ENCODE results near the gene NXPH2.
A peak's percentile ranks its signal among the peaks of the same experiment; 100 is the strongest.

The NXPH2 gene

GRCh38 chr2:138787053-138787666, 7.0 kb upstream of the NXPH2 start:
- no peak overlapping the region for H3K9ac ChIP-seq (ENCODE audit: low read length)
- no peaks in the 10 kb centered on the region for H3K9me3 ChIP-seq (ENCODE audit: insufficient read depth, low read length)
- H3K27me3 ChIP-seq (ENCODE audit: low read length) = no peaks in the 10 kb centered on the region
- H3K4me2 ChIP-seq (ENCODE audit: low read depth, low read length, poor library complexity, severe bottlenecking) = no peak overlapping the region
- TF ChIP-seq CTCF (IDR thresholded peaks at IDR 0.05; ENCODE audit: insufficient read depth, low read length, poor library complexity, severe bottlenecking) (peak; percentile 59), EZH2phosphoT487 (conservative IDR thresholded peaks at IDR 0.05; ENCODE audit: low read length) (no peak)
- H3K4me3 ChIP-seq (ENCODE audit: insufficient read depth, low read length, poor library complexity, severe bottlenecking) = no peak overlapping the region
- H3K36me3 ChIP-seq (ENCODE audit: low read length) = no peaks in the 10 kb centered on the region
- no peaks in the 10 kb centered on the region for H4K20me1 ChIP-seq (ENCODE audit: low read depth, low read length)
- no peaks in the 10 kb centered on the region for H3F3A ChIP-seq (ENCODE audit: insufficient read depth)
- no peaks in the 10 kb centered on the region for H3K9me2 ChIP-seq (replicated peaks; ENCODE audit: insufficient read depth, low read length)
- no peaks in the 10 kb centered on the region for H3K79me2 ChIP-seq (ENCODE audit: insufficient read depth, low read length)
- H3K27ac ChIP-seq (ENCODE audit: low read depth, low read length) = no peak overlapping the region
- no peak overlapping the region for H2AFZ ChIP-seq (ENCODE audit: low read depth, low read length, severe bottlenecking)

- H3K4me3 ChIP-seq (ENCODE audit: insufficient read depth, low read length, poor library complexity, severe bottlenecking) = no peak overlapping the region
- H3K79me2 ChIP-seq (ENCODE audit: insufficient read depth, low read length) = no peaks in the 10 kb centered on the region
- H3K27me3 ChIP-seq (ENCODE audit: low read length) = no peaks in the 10 kb centered on the region
- no peak overlapping the region for H3K27ac ChIP-seq (ENCODE audit: low read depth, low read length)
- H3K9me3 ChIP-seq (ENCODE audit: insufficient read depth, low read length) = no peaks in the 10 kb centered on the region
- no peak overlapping the region for H3K4me2 ChIP-seq (ENCODE audit: low read depth, low read length, poor library complexity, severe bottlenecking)
- H2AFZ ChIP-seq (ENCODE audit: low read depth, low read length, severe bottlenecking) = no peak overlapping the region
- no peaks in the 10 kb centered on the region for H3K36me3 ChIP-seq (ENCODE audit: low read length)
- TF ChIP-seq EZH2phosphoT487 (conservative IDR thresholded peaks at IDR 0.05; ENCODE audit: low read length) (no peak), CTCF (IDR thresholded peaks at IDR 0.05; ENCODE audit: insufficient read depth, low read length, poor library complexity, severe bottlenecking) (no peak)
- no peak overlapping the region for H3K9ac ChIP-seq (ENCODE audit: low read length)
- no peaks in the 10 kb centered on the region for H3F3A ChIP-seq (ENCODE audit: insufficient read depth)
- no peaks in the 10 kb centered on the region for H3K9me2 ChIP-seq (replicated peaks; ENCODE audit: insufficient read depth, low read length)
- no peaks in the 10 kb centered on the region for H4K20me1 ChIP-seq (ENCODE audit: low read depth, low read length)
These were observed 2.2 kb upstream of the NXPH2 start for GRCh38 chr2:138782383-138782782.

- Histone ChIP-seq H3K9me2 (replicated peaks; ENCODE audit: insufficient read depth, low read length) (no peaks in the 10 kb centered on the region), H3F3A (ENCODE audit: insufficient read depth) (no peaks in the 10 kb centered on the region), H3K4me2 (ENCODE audit: low read depth, low read length, poor library complexity, severe bottlenecking) (no peak overlapping the region), H3K4me3 (ENCODE audit: insufficient read depth, low read length, poor library complexity, severe bottlenecking) (no peak overlapping the region), H3K36me3 (ENCODE audit: low read length) (no peaks in the 10 kb centered on the region), H3K9ac (ENCODE audit: low read length) (no peak overlapping the region), H2AFZ (ENCODE audit: low read depth, low read length, severe bottlenecking) (no peak overlapping the region), H4K20me1 (ENCODE audit: low read depth, low read length) (no peaks in the 10 kb centered on the region), H3K79me2 (ENCODE audit: insufficient read depth, low read length) (no peaks in the 10 kb centered on the region), H3K9me3 (ENCODE audit: insufficient read depth, low read length) (no peaks in the 10 kb centered on the region), H3K27me3 (ENCODE audit: low read length) (no peaks in the 10 kb centered on the region), H3K27ac (ENCODE audit: low read depth, low read length) (no peak overlapping the region)
- TF ChIP-seq EZH2phosphoT487 (conservative IDR thresholded peaks at IDR 0.05; ENCODE audit: low read length) = no peak
- no peak for TF ChIP-seq CTCF (IDR thresholded peaks at IDR 0.05; ENCODE audit: insufficient read depth, low read length, poor library complexity, severe bottlenecking)
These were observed 718 bp upstream of the NXPH2 start for GRCh38 chr2:138780908-138781307.
